Retinal pigment epithelial cell (primary cell): ENCODE results near the gene CTTNBP2.

Source experiments
- DNase-seq: peaks from one replicate; pipeline ENCODE4 v3.0.0-alpha.2; 2010; ENCODE audit warnings: low read depth
- H3K4me3 ChIP-seq: 2 replicates; pipeline ENCODE4 v1.5.1; 2011; ENCODE audit warnings: mild to moderate bottlenecking, low read length, control low read depth, moderate library complexity
- TF ChIP-seq, protein P1 (sequence below): conservative IDR thresholded peaks from 2 replicates; pipeline ENCODE4 v1.5.1; 2011; ENCODE audit warnings: low read depth, low read length, control low read depth, inconsistent platforms

CTTNBP2 gene

DNA sequence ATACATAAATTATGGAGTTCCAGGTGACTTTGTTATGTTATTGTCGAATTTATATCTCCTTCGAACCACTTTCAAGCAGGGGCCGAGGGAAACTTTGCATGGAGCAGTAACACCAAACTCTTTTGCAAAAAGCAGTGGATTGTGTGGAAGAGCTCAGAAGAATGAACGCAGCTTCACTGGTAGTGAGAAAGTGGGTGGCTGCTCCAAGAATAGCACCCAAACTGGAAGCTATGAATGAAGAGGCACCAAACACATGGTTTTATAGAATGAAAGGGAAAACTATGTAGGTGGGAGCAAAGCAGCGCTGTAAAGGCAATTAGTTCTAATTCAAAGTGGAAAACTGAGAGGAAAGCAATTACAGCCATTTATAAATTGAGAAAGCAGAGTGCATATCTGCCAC, 67.2 kb downstream of the CTTNBP2 start:
- DNase-seq, result no peak
- no peak overlapping the region for H3K4me3 ChIP-seq
- TF ChIP-seq, protein P1, sequence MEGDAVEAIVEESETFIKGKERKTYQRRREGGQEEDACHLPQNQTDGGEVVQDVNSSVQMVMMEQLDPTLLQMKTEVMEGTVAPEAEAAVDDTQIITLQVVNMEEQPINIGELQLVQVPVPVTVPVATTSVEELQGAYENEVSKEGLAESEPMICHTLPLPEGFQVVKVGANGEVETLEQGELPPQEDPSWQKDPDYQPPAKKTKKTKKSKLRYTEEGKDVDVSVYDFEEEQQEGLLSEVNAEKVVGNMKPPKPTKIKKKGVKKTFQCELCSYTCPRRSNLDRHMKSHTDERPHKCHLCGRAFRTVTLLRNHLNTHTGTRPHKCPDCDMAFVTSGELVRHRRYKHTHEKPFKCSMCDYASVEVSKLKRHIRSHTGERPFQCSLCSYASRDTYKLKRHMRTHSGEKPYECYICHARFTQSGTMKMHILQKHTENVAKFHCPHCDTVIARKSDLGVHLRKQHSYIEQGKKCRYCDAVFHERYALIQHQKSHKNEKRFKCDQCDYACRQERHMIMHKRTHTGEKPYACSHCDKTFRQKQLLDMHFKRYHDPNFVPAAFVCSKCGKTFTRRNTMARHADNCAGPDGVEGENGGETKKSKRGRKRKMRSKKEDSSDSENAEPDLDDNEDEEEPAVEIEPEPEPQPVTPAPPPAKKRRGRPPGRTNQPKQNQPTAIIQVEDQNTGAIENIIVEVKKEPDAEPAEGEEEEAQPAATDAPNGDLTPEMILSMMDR, result no peak

DNA sequence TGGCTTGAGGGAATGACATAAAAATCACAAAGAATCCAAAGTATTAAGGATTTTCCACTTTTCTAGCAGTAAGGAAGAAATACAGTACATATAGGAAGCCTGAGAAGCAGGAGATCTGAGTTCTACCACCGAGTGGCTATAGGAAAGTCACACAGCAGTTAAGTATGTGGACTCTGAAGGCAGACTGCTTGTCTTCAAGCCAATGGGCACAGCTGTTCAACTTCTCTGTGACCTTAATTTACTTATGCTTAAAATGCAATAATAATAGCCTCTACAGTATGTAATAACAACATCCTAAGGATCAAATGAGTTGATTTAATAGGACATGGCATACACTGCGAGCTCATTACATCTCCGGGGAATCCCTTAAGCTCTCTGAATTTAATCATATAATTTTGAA, 68.0 kb downstream of the CTTNBP2 start:
- no peak overlapping the region for H3K4me3 ChIP-seq
- TF ChIP-seq, protein P1, result no peak
- no peak for DNase-seq

DNA sequence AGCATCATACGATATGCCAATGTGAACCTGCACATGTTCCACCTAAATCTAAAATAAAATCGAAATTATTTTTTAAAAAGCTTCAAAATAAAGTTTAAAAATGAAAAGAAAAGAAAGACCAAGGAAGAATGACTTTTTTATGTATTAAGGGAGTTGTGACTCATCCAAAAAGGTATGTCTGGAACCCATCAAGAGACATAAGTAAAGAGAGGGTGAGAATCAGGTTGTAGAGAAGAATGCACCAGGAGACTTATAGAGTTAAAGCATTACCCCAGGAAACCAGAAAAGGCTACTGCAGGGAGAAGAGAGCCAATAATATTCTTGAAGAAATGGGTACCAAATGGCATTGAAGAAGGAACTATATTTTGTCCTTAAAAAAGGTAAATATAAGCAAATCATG, 69.8 kb downstream of the CTTNBP2 start:
- DNase-seq, result no peak
- TF ChIP-seq, protein P1, result no peak
- H3K4me3 ChIP-seq, result no peak overlapping the region

DNA sequence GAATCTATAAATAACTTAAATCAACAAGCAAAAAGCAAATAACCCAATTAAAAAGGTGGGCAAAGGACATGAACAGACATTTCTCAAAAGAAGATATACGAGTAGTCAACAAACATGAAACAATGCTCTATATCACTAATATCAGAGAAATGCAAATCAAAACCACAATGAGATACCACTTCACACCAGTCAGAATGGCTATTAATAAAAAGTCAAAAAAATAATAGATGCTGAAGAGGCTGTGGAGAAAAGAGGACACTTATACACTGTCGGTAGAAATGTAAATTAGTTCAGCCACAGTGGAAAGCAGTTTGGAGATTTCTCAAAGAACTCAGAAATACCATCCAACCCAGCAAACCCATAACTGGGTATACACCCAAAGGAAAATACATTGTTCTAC, 70.6 kb downstream of the CTTNBP2 start:
- no peak overlapping the region for H3K4me3 ChIP-seq
- no peak for DNase-seq
- TF ChIP-seq, protein P1, result no peak

DNA sequence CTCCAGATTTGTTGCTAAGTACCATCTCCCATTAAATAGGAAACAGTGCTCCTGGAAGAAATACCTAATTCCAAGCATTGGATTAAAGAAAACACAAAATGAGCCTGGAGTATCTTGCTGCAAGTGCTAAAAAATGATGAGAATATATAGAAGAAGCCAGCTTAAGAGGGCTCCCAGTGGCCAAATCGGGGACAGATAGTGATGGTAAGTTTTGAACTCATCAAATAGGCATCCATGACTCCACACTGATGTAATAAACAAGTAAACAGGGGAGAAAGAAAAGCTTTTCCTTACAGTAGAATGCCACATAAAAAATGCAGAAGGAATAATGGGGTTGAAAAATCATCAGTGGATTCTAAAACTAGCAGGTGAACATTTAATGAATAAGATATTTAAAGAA, 72.4 kb downstream of the CTTNBP2 start:
- DNase-seq, result no peak
- no peak overlapping the region for H3K4me3 ChIP-seq
- TF ChIP-seq, protein P1, result no peak

DNA sequence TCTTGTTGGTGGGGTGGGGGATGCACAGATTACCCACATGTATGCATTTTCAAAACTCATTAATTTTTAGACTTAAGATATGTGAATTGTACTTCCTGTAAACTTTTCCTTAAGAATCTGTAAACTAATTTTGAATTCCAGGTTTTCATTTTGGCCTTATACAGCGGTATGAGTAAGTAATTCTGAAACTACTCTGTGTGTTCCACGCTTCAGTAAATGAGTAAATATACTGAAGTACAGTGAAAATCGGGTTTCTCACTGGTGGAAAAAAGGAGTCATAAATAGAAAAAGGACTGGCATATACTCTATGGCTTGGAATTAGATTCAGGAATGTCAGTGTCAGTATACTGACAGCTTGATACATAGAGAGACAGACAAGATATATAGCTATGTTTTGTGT, 72.8 kb downstream of the CTTNBP2 start:
- H3K4me3 ChIP-seq, result no peak overlapping the region
- TF ChIP-seq, protein P1, result no peak
- no peak for DNase-seq

DNA sequence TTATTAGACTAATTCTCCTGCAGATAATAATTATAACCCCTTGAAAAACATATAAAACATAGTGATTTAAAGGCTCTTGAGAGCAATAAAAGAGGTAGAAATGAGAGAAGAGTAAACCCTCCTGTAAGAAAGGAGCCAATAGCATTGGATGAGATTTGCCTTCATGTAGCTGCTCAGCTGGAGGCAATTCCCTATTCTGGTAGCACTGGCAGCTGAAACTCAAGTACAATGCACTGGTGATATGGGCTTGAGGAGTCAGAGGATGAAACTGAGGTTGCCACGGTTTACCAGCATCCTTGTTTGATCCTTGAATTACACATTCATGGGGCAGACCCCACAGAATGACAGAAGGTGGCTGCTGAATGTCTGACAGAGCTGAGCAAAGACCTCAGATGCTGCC, 76.4 kb downstream of the CTTNBP2 start:
- no peak overlapping the region for H3K4me3 ChIP-seq
- no peak for DNase-seq
- TF ChIP-seq, protein P1, result no peak
